Iris pigment epithelial cell (primary cell): ENCODE data around the gene GSS.
A peak's percentile ranks its signal among the peaks of the same experiment; 100 is the strongest.
"Not testable (repeated sequence)": the region's sequence is repeated elsewhere in the genome, so short reads cannot be mapped to it uniquely, and the experiment has no call there.

Experiments used
- DNase-seq: peaks from one replicate; pipeline ENCODE4 v3.0.0-alpha.2; 2011; ENCODE audit warnings: low read depth

GSS gene

DNA sequence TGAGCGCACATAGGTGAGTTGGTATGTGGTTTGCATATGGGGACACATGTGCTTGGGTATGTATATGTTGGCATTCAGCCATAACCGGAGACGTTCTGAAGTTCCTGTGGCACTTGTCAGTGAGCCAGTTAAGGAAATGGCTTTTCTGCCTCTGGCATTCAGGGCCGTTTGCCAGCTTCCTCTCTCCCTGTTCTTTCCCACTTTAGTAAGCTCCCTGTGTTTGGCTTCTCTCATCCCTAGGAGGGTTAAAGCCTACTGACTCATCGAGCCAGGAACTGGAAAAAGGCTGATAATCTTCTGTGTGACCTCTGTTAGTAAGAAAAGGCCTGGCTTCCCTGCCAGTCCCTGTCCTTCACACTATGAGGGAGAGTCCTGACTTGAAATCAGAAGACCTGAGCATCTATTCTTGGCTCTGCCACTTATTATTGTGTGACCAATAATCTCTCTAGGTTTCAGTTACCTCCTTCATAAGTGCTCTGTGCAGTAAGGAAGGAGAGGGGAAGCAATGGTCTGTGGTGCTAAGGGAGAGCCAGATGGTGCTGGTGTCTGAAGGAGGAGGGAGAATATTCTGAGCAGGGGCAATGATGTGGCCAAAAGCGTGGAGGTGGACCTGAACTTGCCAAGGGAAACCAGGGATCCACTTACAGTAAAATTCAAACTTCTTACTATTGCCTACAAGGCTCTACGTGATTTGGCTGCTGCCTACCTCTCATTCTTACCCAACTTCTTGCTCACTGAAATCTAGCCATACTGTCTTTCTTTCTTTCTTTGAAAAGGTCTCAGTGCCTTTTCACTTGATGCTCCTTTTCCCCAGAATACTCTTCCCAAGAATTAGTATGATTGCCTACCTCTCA is 47.8 kb downstream of the GSS start:
- DNase-seq = peak; percentile 81

- DNase-seq = no peak
These were observed 51.4 kb downstream of the GSS start for GRCh38 chr20:34904202-34904621.

- DNase-seq = not testable (repeated sequence)
These were observed 56.9 kb downstream of the GSS start for GRCh38 chr20:34898731-34899130.

DNA sequence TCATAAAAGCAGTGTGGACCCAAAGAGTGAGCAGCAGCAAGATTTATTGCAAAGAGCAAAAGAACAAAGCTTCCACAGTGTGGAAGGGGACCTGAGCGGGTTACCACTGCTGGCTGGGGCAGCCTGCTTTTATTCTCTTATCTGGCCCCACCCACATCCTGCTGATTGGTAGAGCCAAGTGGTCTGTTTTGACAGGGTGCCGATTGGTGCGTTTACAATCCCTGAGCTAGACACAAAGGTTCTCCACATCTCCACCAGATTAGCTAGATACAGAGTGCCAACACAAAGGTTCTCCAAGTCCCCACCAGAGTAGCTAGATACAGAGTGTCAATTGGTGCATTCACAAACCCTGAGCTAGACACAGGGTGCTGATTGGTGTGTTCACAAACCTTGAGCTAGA is 57.5 kb downstream of the GSS start:
- not testable (repeated sequence) for DNase-seq

- no peak for DNase-seq
These were observed 59.5 kb downstream of the GSS start for GRCh38 chr20:34896086-34896621.

DNA sequence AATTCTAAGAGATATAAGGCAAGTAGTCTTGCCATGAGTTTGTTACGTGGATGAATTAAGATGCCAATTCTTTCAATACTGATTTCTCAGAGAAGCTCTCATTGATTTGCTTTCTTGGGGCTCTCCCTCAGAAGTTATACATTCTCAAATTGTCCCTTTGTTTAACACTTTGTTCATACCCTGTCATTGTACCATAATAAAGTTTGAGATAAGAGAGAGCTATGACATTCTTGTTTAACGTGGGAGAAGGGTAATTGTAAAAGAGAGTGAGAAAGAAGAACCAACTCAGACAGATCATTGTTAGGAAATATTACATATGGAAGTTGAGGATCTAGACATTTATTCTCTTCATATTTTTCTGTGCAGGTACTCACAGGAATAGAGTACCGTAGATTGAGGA is 60.1 kb downstream of the GSS start:
- no peak for DNase-seq

DNA sequence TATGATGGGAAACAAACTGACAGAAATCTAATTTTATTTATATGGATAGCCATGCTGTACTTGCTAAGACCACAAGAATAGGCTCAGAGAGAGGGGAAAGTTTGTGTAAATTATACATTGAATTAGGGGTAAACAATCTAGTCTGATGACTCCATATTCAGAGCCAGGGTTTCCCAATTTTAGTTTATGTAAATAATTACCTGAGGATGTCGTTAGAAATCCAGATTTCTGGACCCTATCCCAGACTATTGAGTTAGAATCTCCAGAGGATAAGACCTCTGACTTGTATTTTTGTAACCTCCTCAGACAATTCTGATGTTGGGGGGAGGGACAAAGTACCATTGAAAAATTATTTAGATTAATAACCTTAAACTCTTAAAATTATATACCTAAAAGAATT is 60.9 kb downstream of the GSS start:
- no peak for DNase-seq

DNA sequence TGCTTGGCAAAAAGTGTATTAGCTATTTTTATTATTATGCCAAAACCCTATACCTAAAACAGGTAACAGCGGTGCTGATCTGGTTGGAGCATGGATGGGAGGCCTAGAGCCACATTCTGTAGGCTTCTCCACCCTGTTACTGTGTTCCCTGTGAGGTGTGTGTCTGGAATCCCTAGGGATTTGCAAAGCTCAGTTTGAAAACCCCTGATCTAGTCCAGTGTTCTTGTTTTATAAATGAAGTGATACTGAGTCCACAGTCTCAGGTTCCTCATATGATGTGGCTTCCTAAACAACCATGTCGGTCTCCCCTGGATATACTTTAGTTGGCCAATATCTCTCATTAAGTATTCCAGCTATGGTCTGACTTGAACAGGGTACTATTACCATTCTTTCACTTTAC is 62.9 kb downstream of the GSS start:
- DNase-seq = no peak

DNA sequence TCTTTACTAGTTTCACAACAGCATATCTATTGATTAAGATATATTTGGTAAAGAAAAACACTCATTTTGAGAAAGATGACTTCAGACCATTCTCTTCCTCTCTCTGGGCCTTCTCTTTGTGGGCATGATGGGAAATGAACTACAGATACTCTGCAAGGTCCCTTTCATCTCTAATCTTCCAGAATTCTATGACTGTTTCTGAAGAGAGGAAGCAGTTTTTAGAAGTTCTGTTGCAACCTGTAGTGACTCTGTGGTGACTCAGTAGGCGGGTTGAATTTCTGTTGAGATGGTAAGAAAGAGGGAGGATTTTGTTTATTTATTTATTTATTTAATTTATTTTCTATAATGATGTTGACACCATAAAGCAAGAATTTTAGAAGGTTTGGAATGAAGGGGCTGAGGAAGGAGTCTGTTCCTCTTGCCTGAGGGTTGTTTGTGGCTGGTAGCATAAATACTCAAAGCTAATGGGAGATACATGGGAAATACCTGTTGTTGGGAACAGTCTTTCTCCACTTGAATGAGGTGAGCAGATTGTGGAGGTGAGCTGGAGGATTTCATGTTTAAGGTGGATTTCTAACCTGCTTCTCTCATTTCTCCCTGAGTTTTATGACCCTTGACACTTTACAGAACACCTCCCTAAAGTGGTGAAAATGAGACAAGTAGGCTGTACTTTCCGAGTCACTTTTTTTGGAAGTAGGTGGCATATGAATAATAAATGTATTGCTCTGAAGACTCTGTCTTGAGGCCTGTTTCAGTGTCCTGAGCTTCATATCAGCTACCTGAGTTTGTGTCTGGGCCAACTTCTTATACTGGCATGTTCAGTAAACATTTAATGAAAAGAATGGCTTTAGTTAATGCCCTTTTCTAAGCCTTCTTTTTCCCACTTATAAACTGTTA is 64.2 kb downstream of the GSS start:
- DNase-seq = peak; percentile 87

GRCh38 chr20:34888468-34888867 is 67.1 kb downstream of the GSS start:
- no peak for DNase-seq

DNA sequence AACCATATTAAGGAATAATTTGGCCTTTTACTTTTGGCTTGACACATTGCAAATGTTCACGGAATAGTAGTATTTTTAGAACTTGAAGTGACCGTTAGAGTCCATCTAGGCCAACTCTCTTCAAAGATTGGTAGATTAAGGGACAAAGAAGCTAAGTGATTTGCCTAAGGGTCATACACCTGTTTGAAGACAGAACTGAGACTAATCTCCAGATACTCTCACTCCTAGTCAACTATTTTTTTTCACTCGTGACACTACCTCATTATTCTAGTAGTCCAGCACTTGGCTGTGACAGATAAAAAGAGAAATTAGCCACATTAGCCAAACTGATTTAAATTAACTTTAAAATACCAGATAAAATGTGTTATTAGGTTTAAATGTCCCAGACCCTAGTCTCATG is 68.6 kb downstream of the GSS start:
- DNase-seq = no peak

DNA sequence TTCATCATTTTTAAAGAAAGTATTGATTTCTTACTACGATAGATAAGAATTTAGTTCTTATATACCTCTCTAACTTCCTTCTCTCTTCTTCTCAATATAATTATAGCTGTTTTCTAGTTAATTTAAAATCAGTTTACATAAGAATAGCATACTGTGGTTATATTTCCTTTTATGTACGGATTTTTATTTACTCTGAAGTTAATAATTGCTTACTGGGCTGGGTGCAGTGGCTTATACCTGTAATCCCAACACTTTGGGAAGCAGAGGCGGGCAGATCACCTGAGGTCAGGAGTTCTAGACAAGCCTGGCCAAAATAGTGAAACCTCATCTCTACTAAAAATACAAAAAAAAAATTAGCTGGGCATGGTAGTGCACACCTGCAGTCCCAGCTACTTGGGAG is 69.5 kb downstream of the GSS start:
- DNase-seq = no peak

- DNase-seq = no peak
These were observed 71.3 kb downstream of the GSS start for GRCh38 chr20:34884260-34884659.

GRCh38 chr20:34883809-34884208 is 71.8 kb downstream of the GSS start:
- DNase-seq = no peak

- DNase-seq = no peak
These were observed 72.4 kb downstream of the GSS start for GRCh38 chr20:34883087-34883688.

- DNase-seq = no peak
These were observed 73.9 kb downstream of the GSS start for GRCh38 chr20:34881689-34882088.

- DNase-seq = not testable (repeated sequence)
These were observed 74.6 kb downstream of the GSS start for GRCh38 chr20:34880971-34881370.

- DNase-seq = no peak
These were observed 75.3 kb downstream of the GSS start for GRCh38 chr20:34880215-34880850.
